NCI-H82 treated with DMSO at 0.1 percent for 48 hours (cell line): ENCODE results near the gene POLR3K.

Source experiments
- DNase-seq: peaks from one replicate; lab custom pipeline; 2025; ENCODE audit not compliant: unreplicated experiment; lab: John Stamatoyannopoulos, UW

The POLR3K gene

GRCh38 chr16:53346-54236, at the start of gene POLR3K, which contains the start of gene SNRNP25:
POLR3K (minus strand) TSS chr16:53608; CDS start chr16:53586, 22 bp downstream.
SNRNP25 (plus strand) TSS chr16:53828; CDS start chr16:54017, 189 bp downstream.
- peak; percentile 93 for DNase-seq

GRCh38 chr16:102060-102855, 48.9 kb upstream of the POLR3K start:
- DNase-seq: no peak

- DNase-seq: no peak
Measured at GRCh38 chr16:101586-101985, 48.2 kb upstream of the POLR3K start.

GRCh38 chr16:100989-101388, 47.6 kb upstream of the POLR3K start:
- no peak for DNase-seq

GRCh38 chr16:97822-98221, 44.4 kb upstream of the POLR3K start:
- DNase-seq: no peak

GRCh38 chr16:96935-97381, 43.5 kb upstream of the POLR3K start:
- DNase-seq: peak; percentile 40

GRCh38 chr16:94918-95265, 41.5 kb upstream of the POLR3K start:
- no peak for DNase-seq

GRCh38 chr16:92431-93339, 39.3 kb upstream of the POLR3K start:
- no peak for DNase-seq

GRCh38 chr16:91484-91883, 38.1 kb upstream of the POLR3K start:
- no peak for DNase-seq

- DNase-seq: no peak
Measured at GRCh38 chr16:89391-90302, 36.2 kb upstream of the POLR3K start.

- no peak for DNase-seq
Measured at GRCh38 chr16:88613-89012, 35.2 kb upstream of the POLR3K start.

- DNase-seq: no peak
Measured at GRCh38 chr16:86483-86952, 33.1 kb upstream of the POLR3K start.

GRCh38 chr16:85865-86264, 32.5 kb upstream of the POLR3K start:
- no peak for DNase-seq

GRCh38 chr16:85407-85782, 32.0 kb upstream of the POLR3K start:
- no peak for DNase-seq

- DNase-seq: no peak
Measured at GRCh38 chr16:84718-85406, 31.5 kb upstream of the POLR3K start.

GRCh38 chr16:83781-84615, 30.6 kb upstream of the POLR3K start:
- DNase-seq: no peak

- no peak for DNase-seq
Measured at GRCh38 chr16:83060-83603, 29.7 kb upstream of the POLR3K start.
